Measurements from ENCODE around the gene NEMF.
"Not testable (repeated sequence)": the region's sequence is repeated elsewhere in the genome, so short reads cannot be mapped to it uniquely, and the experiment has no call there.

NEMF gene

DNA sequence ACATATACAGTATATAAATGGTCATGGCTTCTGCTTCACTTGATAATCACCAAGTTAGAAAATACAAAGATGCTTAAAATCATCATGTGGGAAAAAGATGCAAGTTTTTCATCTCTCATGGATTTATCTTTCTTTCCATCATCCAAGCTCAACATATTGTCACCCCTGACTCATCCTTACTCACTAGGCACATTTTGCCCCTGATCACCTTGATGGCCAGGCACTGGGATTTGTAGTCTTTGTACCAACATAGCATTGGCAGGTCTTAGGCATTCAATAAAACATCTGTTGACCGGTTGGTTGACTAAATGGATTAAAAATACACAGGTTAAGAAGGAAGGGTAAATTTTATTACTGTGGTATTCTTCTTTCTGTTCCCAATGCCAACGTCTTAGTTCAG lies 56.6 kb downstream of the NEMF start:
- no peak for DNase-seq

DNA sequence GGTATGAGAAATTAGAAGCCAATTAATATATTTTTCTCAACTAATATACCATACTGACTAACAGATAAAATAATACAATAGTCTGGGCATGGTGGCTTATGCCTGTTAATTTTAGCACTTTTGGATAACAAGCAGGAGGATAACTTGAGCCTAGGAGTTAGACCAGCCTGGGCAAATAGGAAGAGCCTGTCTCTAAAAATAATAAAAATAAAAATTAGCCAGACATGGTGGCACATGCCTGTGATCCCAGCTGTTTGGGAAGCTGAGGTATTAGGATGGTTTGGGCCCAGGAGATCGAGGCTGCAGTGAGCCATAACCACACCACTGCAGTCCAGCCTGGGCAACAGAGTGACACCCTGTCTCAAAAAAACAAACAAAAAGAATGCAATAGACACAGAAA lies 60.0 kb downstream of the NEMF start:
- no peak for DNase-seq

GRCh38 chr14:49786315-49786714 lies 66.3 kb downstream of the NEMF start:
- no peak for DNase-seq

DNA sequence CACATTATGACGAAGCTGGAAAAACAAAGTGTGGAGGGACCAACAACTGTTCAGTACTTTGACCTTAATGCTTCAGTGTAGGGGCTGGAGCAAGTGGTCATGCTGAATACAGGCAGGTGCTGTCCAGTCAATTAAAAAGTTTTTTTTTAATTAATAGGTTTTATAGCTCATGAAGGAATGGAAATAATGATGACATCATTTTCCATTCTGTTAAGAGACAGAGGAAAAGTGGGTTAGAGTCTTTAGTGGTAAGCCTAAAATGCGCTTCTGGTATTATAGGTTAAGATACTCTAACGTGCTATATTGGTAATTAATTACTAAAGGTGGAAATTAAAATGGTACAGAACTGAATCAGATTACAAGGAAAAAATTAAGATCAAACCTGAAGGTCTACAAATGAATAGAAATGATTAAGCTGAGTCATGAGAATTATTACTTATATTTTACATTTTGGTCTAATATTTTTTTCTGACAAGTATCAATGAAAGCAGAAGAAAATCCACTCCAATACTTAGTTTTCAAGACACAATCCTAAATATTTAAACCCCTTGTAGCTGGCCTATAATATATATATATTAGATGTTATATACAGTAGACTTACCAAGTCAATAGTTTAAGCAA lies 69.1 kb downstream of the NEMF start:
- DNase-seq = no peak

DNA sequence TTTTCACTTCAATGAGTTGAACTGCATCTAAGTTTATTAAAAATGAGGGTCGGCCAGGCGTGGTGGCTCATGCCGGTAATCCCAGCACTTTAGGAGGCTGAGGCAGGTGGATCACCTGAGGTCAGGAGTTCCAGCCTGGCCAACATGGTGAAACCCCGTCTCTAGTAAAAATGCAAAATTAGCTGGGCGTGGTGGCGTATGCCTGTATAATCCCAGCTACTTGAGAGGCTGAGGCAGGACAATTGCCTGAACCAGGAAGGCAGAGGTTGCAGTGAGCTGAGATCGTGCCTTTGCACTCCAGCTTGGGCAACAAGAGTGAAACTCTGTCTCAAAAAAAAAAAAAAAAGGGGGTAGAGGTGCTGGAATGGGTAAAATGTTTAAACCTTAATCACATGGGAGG lies 71.5 kb downstream of the NEMF start:
- not testable (repeated sequence) for DNase-seq

DNA sequence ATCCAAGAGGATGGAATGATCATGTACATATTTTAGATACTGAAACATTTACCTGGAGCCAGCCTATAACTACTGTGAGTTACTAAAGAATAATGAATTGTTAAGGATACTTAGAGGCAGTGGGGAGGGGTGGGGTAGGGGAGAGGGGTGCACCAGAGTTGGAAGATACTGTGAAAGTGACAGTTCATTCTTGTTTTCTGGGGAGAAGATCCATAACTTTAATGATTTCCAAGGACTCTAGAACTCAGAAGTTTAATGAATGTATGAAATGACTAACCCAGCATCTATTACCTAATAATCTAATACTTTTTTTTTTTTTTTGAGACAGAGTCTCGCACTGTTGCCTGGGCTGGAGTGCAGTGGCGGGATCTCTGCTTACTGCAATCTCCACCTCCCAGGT lies 74.2 kb downstream of the NEMF start:
- no peak for DNase-seq

DNA sequence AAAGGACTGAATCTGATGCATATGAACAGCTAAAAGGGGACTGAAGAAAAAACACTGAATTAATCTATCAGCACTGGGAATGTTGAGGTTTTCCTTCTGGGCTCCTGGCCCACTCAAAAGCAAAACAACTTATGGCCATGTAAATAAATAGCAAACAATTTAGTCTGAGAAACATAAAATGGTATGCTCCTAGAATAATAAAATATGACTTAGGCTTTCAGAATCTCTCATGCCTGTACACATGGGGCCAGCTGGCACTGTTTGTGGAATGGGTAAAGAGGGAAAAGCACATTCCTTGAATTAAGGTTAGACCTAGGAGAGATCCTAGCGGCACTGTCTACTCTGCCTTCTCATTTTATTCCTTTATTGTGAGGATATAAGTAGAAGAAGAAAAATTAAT lies 78.5 kb downstream of the NEMF start:
- no peak for DNase-seq

- not testable (repeated sequence) for DNase-seq
Observed at GRCh38 chr14:49771691-49772090, 80.9 kb downstream of the NEMF start.

DNA sequence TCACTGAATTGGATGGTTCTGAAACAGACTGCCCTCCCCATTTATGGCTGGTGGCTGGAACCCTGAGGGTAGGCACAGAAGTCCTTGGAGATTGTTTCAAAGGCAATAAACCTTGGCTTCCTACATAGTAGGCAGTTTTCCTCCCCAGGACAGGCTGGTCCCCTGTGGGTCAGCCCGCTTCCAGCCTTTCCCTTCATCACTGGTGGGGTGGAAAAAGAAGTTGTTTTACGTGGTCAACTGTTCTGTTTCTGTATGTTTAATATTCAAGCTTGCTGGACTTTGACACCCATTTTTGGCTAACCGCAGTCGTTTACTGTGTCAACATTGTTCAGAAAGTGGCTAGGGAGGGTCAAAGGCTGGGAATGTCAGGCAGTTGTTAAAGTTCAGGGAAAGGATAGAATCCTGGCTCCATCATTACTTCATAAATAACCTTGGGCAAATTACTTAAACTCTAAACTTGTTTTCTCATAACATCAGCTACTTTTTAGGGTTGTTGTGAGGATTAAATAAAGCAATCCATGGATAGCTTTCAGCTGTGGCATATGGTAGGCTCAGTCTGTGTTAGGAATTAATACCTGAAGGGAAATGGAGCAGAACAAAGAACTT lies 82.3 kb downstream of the NEMF start:
- DNase-seq = no peak

DNA sequence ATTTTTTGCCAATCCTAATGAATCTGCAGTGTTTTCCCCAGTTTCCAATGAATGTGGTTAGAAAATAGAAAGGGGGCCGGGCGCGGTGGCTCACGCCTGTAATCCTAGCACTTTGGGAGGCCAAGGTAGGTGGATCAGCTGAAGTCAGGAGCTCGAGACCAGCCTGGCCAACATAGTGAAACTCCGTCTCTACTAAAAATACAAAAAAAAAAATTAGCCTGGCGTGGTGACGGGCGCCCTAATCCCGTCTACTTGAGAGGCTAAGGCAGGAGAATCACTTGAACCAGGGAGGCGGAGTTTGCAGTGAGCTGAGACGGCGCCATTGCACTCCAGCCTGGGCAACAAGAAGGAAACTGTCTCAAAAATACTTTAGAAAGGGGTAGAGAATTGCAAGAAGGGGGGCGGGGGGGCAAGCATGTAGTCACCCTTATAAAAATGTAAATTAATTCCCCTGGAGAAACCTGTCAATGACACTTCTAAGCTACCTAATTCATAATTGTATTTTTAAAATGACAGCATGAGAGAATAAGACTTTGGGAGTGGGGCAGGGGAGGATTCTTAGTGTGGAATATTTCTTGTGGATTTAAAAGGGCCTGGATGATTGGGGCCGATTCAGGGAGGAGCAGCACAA lies 82.9 kb downstream of the NEMF start:
- no peak for DNase-seq

- peak; percentile 24 for DNase-seq
Observed at GRCh38 chr14:49769171-49769570, 83.4 kb downstream of the NEMF start.

GRCh38 chr14:49768301-49769121 lies 84.1 kb downstream of the NEMF start:
- peak; percentile 68 for DNase-seq

DNA sequence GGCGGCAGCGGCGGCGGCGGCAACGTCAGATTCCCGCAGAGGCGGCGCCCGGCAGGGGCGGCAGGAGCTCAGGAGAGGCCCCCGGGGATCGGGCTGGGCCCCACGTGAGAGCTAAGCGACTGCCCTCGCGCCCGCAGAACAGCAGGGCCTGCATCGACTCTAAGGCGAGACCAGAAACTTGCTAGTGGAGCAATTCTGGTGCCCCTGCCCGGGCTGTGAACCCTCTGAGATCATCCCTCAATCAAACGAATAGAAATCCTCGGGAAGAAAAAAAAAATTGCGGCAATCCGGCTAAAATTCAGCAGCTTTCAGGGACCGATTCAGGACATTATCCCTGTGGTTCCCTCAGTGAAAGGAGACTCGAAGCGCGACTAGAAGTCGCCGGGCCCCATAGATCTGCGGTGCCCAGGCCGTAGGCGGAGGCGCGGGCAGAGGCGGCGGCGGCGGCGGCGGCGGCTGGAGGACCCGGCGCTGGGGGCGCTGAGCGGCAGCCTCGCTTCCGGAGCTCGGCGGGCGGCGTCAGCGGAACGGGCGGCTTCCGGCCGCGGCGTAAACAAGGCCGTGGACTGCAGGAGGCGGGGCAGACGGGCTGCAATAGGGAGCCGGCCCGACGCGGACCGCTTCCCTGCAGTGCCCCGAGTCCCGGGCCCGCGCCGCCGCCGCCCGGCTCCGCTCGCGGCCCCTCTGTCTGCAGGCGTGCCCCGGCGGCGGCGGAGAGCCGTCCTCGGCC lies 84.9 kb downstream of the NEMF start, which contains the start of gene KLHDC2:
KLHDC2 (plus strand) TSS at position 583 of the 730 bp plus-strand sequence. CDS start 316 bp downstream, outside the sequence.
- peak; percentile 93 for DNase-seq

GRCh38 chr14:49767270-49767570 lies 85.4 kb downstream of the NEMF start:
- no peak for DNase-seq

DNA sequence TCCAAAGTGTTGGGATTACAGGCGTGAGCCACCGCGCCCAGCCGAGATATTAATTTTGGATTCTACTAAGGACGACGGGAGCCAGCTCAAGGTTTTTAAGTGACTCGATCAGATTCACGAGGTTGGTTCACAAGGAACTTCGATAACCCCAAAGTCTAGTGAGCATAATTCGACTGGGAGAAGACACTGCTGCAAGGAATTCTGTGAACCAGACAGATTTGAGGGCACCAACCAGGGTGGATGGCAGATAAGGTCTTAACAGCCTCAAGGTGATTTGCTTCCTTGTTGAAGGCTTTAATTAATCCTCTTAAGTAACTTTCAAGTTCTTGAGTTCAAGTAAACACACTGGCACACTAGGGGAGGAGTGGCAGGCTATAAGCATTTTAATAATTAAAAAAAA lies 85.7 kb downstream of the NEMF start:
- no peak for DNase-seq

- DNase-seq = no peak
Observed at GRCh38 chr14:49761839-49762551, 90.6 kb downstream of the NEMF start.

- DNase-seq = no peak
Observed at GRCh38 chr14:49755378-49755777, 97.2 kb downstream of the NEMF start.

DNA sequence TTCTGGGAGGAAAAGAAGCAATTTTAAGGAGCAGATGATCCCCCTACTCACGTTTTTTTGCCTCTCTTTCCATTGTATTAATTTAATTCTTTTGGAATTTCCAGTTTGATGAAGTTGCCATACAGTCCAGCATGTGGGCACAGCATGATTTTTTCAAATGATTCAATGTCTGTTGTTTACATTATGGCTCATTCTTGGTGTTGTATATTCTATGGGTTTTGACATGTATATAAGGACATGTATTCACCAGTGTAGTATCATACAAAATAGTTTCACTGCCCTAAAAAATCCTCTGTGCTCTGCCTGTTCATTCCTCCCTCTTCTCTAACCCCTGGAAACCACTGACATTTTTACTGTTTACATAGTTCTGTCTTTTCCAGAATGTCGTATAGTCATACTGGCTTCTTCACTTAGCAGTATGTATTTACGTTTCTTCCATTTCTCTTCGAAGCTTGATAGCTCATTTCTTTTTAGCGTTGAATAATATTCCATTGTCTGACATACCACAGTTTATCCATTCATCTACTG lies 98.0 kb downstream of the NEMF start:
- no peak for DNase-seq

- DNase-seq = not testable (repeated sequence)
Observed at GRCh38 chr14:49746476-49746875, 106.1 kb downstream of the NEMF start.

- no peak for DNase-seq
Observed at GRCh38 chr14:49745191-49745590, 107.4 kb downstream of the NEMF start.

GRCh38 chr14:49735669-49736068 lies 116.9 kb downstream of the NEMF start:
- DNase-seq = not testable (repeated sequence)

- no peak for DNase-seq
Observed at GRCh38 chr14:49733836-49734235, 118.8 kb downstream of the NEMF start.
